ENCODE results near the gene SMNDC1.
"Not testable (repeated sequence)": the region's sequence is repeated elsewhere in the genome, so short reads cannot be mapped to it uniquely, and the experiment has no call there.

SMNDC1 gene

DNA sequence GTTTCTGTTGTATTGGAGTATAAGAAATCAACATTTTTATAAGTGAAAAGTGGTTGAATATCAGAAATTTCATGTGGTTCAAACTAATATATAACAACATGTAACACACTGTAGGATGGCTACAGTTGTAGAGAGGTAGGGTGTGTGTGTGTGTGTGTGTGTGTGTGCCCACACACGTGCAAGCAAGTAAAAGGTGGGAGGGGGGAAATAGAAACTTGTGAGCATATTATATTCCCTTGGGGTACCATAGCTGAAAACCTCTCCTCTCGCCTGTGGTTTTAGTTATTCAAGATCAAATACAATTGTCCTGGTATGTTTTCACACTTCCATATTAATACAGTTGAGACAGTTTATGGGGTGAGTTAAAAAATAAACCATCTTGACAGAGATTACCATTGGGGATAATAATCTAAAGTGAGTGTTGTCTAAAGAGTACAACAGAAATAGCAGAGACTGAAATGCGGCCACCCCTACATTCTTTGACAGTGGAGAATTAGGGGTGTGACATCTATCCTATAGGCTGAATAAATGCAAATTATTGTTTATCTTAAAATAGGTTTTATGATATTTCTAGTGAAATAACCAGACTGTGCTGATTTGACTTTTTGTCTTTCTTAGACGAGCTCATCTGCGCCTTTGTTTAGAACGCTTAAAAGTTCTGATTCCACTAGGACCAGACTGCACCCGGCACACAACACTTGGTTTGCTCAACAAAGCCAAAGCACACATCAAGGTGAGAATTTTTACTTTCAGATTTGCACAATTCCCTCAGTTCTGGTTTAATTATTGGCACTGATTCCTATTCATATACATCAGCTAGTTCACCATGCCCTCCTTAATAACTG lies 25.9 kb downstream of the SMNDC1 start:
- no peak for DNase-seq

- DNase-seq: no peak
These were observed 27.1 kb downstream of the SMNDC1 start for GRCh38 chr10:110277591-110277990.

DNA sequence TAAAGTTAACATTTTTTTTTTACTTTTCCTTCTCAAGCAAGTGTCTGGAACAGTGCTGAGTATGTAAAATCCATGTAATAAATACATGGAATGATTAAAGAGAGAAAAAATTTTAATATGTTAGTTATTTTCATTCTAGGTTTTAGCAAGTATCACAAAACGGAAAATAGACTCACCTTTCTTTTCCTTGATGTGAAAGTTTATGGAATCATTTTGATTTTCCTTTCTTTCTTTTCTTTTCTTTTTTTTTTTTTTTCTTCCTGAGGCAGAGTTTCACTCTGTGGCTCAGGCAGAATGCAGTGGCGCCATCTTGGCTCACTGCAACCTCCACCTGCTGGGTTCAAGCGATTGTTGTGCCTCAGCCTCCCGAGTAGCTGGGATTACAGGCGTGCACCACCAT lies 28.1 kb downstream of the SMNDC1 start:
- no peak for DNase-seq

- DNase-seq: no peak
These were observed 29.5 kb downstream of the SMNDC1 start for GRCh38 chr10:110275128-110275729.

DNA sequence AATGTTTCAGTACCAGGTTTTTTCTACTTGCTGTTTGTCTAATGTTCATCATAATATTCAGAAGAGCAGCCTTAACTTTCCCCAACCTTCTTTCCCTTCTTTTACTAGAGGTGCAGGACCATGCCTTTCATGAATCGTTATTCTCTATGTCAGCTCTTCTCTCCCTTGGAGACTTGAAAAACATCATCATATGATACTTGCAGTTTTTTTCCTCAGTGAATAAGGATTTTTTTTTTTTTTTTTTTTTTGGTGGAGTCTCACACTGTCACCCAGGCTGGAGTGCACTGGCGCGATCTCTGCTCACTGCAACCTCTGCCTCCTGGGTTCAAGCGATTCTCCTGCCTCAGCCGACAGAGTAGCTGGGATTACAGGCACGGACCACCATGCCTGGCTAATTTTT lies 30.1 kb downstream of the SMNDC1 start:
- no peak for DNase-seq

DNA sequence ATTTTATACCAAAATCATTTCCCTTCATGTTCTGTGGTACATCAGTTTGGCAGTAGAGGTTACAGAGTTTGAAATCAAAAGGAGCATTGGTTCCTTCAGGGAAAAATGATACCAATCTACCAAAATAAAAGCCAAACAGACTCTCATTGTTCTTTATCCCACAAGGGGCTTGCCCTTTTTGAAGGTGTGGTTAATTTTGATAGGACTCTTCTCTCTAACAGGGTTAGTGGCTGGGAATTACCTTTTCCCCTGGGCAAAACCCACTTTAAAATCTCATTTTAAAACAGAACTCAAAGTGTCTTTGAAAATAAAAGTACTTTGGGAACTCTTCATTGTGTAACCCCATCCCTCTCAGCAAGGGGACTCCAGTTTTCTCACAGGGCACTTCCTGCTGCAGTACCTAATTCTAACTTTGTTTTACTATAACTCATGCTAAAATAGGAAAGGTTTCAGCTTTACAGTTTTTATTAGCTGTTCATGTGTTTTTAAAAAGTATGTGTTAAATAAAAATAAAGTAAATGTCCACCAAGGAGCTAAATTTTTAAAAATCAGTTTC lies 30.6 kb downstream of the SMNDC1 start:
- no peak for DNase-seq

GRCh38 chr10:110273474-110273873 lies 31.2 kb downstream of the SMNDC1 start:
- DNase-seq: peak; percentile 47

DNA sequence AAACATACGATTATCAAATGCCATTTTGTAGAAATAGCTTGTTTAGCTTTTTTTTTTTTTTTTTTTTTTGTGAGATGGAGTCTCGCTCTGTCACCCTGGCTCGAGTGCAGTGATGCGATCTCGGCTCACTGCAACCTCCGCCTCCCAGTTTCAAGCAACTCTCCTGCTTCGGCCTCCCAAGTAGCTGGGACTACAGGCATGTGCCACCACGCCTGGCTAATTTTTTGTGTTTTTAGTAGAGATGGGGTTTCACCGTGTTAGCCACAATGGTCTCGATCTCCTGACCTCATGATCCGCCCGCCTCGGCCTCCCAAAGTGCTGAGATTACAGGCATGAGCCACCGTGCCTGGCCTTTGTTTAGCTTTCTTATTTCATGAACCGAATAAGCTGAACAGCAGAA lies 31.7 kb downstream of the SMNDC1 start:
- not testable (repeated sequence) for DNase-seq

- DNase-seq: no peak
These were observed 35.1 kb downstream of the SMNDC1 start for GRCh38 chr10:110269374-110270318.

DNA sequence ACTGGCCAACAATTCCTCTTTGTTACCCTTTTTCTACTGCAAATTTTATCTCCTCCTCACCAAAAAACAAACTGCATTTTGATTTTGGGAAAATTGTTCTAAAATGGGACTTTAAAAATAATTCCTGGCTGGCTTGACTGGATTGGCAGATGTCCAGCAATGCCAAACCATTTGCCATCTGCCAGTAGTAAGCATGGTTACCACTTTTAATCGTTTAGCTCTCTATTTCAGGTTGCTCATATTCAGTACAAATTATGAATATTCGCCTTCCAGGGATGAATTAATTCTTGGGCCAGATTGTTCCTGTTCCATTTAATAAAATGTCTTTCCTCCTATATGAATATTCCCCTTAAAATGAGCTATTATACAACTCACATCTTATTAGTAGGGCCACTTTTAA lies 35.7 kb downstream of the SMNDC1 start:
- DNase-seq: no peak

DNA sequence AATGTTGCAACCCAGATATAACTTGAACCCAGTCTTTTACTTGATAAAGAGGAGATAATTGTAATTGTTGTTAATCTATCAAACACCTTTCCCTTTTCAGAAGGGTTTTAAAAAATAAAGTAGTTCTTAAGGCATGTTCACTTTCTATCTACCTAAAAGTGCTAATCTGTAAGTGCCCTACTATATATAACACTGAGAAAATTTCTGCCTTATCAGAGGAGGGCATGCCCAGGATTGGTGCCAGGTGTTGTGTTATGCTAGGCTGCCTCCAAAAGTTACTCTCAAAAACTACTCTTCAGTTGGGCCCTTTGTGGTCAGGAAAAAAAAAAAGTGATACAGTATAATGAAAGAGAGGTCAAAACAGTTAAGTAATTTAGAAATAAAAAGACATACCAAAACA lies 36.3 kb downstream of the SMNDC1 start:
- DNase-seq: no peak

- no peak for DNase-seq
These were observed 37.4 kb downstream of the SMNDC1 start for GRCh38 chr10:110267276-110267675.

GRCh38 chr10:110265573-110266193 lies 39.0 kb downstream of the SMNDC1 start:
- no peak for DNase-seq

DNA sequence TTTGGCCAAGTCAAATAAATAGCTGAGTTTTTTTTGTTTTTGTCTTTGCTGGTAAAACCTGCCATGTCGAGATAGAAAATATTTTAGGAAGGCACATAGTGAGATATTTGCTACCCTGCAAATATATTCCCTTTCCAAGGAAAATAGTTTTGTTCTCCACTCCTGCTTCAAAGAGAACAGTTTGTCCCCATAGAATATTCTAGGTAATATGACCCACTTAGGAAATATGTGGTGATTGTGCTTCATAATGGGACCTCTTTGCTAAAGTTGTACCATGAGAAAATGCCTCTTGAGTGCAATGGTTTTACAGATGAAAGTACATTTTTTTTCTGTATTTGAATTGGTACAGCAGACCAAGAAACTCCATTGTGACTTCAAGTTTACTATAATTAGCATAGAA lies 41.6 kb downstream of the SMNDC1 start:
- no peak for DNase-seq

- no peak for DNase-seq
These were observed 43.8 kb downstream of the SMNDC1 start for GRCh38 chr10:110260746-110261477.

DNA sequence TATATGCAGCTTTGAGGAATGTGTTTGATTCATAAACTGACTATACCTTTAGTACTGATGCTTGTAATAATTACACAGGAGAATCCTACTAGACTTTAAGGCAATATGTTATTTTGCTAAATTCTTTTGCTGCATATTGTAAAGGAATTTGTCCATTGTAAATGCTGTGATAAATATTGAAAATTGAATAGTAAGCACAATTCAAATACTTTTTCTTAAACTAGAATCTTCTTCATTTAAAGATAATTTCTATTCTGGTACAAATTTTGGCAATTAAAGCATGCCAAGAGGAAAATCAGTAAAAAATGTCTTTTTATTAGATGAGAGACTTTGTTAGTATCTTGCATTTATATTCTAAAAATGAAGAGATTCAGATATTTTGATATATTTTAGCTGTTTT lies 45.4 kb downstream of the SMNDC1 start:
- no peak for DNase-seq

DNA sequence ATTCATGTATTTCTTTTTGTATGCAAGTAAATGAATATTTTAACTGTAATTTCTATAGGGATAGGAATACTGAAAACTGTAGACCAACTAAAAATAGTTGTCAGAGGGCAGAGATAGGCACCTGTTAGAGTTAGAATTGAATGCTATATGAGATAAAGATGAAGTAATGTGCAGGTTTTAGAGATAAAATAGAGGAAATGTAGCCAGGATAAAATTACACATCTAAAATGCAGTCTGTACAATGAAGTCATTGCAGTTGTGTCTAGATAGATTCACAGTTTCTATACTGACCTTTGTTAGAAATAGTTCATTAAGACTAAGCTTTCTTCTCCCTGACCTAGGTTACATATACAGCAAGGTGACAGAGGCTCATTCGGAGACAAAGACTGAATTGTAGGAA lies 46.2 kb downstream of the SMNDC1 start:
- no peak for DNase-seq

GRCh38 chr10:110254467-110254866 lies 50.3 kb downstream of the SMNDC1 start:
- DNase-seq: no peak

GRCh38 chr10:110252151-110252550 lies 52.6 kb downstream of the SMNDC1 start:
- no peak for DNase-seq

- DNase-seq: not testable (repeated sequence)
These were observed 53.3 kb downstream of the SMNDC1 start for GRCh38 chr10:110251392-110251791.

- not testable (repeated sequence) for DNase-seq
These were observed 55.2 kb downstream of the SMNDC1 start for GRCh38 chr10:110249489-110249888.

DNA sequence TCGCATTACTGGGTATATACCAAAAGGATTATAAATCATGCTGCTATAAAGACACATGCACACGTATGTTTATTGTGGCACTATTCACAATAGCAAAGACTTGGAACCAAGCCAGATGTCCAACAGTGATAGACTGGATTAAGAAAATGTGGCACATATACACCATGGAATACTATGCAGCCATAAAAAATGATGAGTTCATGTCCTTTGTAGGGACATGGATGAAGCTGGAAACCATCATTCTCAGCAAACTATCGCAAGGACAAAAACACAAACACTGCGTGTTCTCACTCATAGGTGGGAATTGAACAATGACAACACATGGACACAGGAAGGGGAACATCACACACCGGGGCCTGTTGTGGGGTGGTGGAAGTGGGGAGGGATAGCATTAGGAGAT lies 56.9 kb downstream of the SMNDC1 start:
- not testable (repeated sequence) for DNase-seq
